ENCODE measurements around the gene COL16A1. TPM values are rescaled to one million over a fixed set of nuclear protein-coding genes. Genes with fewer than 3 reads are reported as not detected.

The COL16A1 gene
- total and polyA plus RNA-seq, 2 experiments from 2014 or later = 90.2 to 127 TPM

DNA sequence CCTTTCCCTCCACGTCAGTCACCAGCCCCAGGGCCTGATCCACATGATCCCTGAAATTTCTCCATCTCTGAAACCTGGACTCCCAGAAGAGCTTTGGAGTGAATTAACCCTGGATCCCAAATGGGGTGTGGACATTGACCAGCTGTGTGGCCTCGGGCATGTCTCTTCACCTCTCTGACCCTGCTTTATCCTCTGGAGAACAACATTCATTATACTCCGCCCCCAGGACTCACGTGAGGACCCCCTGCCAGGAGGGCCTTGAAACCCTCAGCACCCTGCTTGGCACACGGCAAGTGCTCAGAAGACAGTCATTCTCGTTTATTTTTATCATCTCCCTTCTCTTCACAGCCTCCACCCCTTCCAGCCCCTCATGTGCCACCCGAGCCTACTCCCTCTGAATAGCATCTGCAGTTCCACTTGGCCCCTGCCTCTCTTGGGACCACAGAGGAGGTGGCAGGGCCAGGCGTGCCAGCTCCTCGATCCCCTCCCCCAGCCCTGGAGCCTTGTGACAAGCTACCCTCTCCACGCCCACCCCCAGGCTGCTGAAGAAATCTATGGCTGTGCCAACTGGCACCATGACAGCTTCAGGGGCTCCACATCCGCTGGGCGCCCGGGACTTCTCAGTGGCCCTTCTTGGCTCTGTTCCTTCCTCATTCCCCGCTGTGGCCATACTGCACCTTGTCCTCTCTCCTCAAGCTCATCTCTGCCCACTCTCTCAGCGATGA lies 42.3 kb upstream of the COL16A1 start:
- no peaks in the 10 kb centered on the region for H3K9me3 ChIP-seq (ENCODE audit: low read depth)
- H3K27me3 ChIP-seq = no peaks in the 10 kb centered on the region
- no peaks in the 10 kb centered on the region for H4K20me1 ChIP-seq (ENCODE audit: insufficient read depth, poor library complexity, severe bottlenecking)
- H3K79me2 ChIP-seq = no peaks in the 10 kb centered on the region
- H3K9me2 ChIP-seq (replicated peaks; ENCODE audit: insufficient read depth) = no peaks in the 10 kb centered on the region
- 84% methylated on average over 15 of the region's 15 CpGs for WGBS (ENCODE audit: low lambda C conversion rate, missing lambda C conversion rate)
- no peak for DNase-seq (ENCODE audit: low spot score)
- no peaks in the 10 kb centered on the region for H3K36me3 ChIP-seq (replicated peaks; ENCODE audit: insufficient read depth, low read depth)
- peaks cover 50% of the 10 kb centered on the region for H3K4me1 ChIP-seq (ENCODE audit: insufficient read depth)
- H2AFZ ChIP-seq = no peak overlapping the region
- H3K27ac ChIP-seq = peak overlapping the region; percentile 40
- TF ChIP-seq, protein P1, sequence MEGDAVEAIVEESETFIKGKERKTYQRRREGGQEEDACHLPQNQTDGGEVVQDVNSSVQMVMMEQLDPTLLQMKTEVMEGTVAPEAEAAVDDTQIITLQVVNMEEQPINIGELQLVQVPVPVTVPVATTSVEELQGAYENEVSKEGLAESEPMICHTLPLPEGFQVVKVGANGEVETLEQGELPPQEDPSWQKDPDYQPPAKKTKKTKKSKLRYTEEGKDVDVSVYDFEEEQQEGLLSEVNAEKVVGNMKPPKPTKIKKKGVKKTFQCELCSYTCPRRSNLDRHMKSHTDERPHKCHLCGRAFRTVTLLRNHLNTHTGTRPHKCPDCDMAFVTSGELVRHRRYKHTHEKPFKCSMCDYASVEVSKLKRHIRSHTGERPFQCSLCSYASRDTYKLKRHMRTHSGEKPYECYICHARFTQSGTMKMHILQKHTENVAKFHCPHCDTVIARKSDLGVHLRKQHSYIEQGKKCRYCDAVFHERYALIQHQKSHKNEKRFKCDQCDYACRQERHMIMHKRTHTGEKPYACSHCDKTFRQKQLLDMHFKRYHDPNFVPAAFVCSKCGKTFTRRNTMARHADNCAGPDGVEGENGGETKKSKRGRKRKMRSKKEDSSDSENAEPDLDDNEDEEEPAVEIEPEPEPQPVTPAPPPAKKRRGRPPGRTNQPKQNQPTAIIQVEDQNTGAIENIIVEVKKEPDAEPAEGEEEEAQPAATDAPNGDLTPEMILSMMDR (IDR thresholded peaks at IDR 0.05; ENCODE audit: poor library complexity) = no peak
- no peak for TF ChIP-seq EZH2 (IDR thresholded peaks at IDR 0.05; ENCODE audit: borderline replicate concordance)
- TF ChIP-seq EZH2phosphoT487 (IDR thresholded peaks at IDR 0.05; ENCODE audit: low read depth, severe bottlenecking, unreplicated experiment) = no peak
- no peak overlapping the region for H3K4me3 ChIP-seq
- no peak overlapping the region for H3K4me2 ChIP-seq

DNA sequence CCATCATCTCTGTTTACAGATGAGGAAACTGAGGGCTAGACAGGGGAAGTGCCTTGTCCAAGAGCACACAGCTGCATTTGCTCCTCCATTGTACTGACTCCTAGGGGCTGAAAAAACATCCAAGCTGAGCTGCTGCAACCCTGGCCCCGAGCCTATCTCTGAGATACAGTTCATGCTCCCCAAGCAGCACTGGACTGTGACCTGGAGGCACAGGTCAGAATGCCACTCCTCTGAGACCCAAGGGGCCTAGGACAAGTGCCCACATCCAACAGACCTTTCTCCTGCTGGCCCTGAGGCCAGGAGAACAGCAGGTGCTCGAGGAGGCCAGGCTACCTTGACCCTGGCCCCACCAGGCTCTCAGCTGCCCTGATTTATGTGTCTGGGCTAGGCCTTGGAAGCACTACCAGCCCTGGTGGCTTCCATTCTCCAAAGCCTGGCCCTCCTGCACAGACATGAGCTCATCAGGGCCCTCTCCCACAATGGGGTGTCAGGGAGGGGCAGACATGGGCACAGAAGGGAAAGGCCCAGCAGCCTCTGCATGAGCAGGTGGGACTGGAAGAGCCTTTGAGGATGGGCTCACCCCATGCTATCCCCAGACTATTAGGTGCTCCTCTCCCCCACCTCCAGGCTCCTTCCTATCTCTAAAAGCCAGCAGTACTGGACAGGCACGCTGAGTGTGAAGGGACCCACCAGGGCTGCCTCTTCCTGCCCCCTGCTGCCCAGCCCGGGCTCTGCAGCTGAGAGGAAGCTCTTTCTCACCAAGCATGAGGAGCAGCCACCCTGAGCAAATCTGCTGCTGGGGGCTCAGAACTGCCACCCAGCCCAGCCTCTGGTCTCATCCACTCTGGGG lies 41.5 kb upstream of the COL16A1 start:
- H2AFZ ChIP-seq = no peak overlapping the region
- no peak for TF ChIP-seq EZH2phosphoT487 (IDR thresholded peaks at IDR 0.05; ENCODE audit: low read depth, severe bottlenecking, unreplicated experiment)
- TF ChIP-seq, protein P1 (IDR thresholded peaks at IDR 0.05; ENCODE audit: poor library complexity) = peak; percentile 66
- no peak for TF ChIP-seq EZH2 (IDR thresholded peaks at IDR 0.05; ENCODE audit: borderline replicate concordance)
- no peaks in the 10 kb centered on the region for H4K20me1 ChIP-seq (ENCODE audit: insufficient read depth, poor library complexity, severe bottlenecking)
- H3K4me1 ChIP-seq (ENCODE audit: insufficient read depth) = peaks cover 42% of the 10 kb centered on the region
- peak overlapping the region; percentile 40 for H3K27ac ChIP-seq
- no peaks in the 10 kb centered on the region for H3K27me3 ChIP-seq
- no peaks in the 10 kb centered on the region for H3K36me3 ChIP-seq (replicated peaks; ENCODE audit: insufficient read depth, low read depth)
- peak; percentile 81 for DNase-seq (ENCODE audit: low spot score)
- H3K4me2 ChIP-seq = no peak overlapping the region
- no peaks in the 10 kb centered on the region for H3K9me3 ChIP-seq (ENCODE audit: low read depth)
- H3K4me3 ChIP-seq = no peak overlapping the region
- WGBS (ENCODE audit: low lambda C conversion rate, missing lambda C conversion rate) = 50% methylated on average over 4 of the region's 4 CpGs
- no peaks in the 10 kb centered on the region for H3K9me2 ChIP-seq (replicated peaks; ENCODE audit: insufficient read depth)
- H3K79me2 ChIP-seq = no peaks in the 10 kb centered on the region

DNA sequence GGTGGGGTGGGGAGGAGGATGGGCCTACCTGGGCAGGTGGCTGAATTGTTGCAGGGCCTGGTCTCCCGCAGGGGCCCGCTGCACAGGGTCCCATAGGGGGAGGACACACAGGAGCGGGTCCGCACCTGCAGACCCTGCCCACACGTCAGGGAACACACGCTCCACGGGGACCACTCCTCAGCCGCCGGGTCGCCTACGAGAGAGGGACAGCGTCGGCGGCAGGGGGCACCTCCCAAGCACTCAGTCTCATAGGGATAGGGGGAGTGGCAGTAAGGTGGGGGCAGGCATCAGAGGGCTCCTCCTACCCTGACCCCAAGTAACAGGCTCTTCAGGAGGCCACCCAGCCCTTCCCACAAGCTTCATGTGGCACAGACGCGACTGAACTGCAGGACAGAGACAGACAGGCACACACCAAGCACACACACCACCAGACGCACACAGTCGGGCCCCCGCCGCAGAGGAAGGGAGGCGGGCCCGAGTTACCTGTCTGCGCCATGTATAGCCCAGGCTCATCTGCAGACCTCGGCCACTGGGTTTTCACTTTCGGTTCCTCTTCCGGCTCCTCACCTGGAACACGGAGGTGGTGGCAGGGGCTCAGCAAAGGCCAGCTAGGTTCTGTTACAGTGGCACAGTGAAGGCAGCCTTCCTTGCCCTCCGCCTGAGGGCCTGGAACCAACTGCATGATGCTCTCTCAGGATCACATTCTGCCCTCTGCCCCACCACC lies 40.5 kb upstream of the COL16A1 start:
- no peak overlapping the region for H2AFZ ChIP-seq
- H3K27ac ChIP-seq = no peak overlapping the region
- TF ChIP-seq EZH2 (IDR thresholded peaks at IDR 0.05; ENCODE audit: borderline replicate concordance) (no peak), EZH2phosphoT487 (IDR thresholded peaks at IDR 0.05; ENCODE audit: low read depth, severe bottlenecking, unreplicated experiment) (no peak)
- TF ChIP-seq, protein P1 (IDR thresholded peaks at IDR 0.05; ENCODE audit: poor library complexity) = no peak
- no peaks in the 10 kb centered on the region for H3K27me3 ChIP-seq
- H3K4me3 ChIP-seq = no peak overlapping the region
- H3K4me1 ChIP-seq (ENCODE audit: insufficient read depth) = peaks cover 38% of the 10 kb centered on the region
- no peaks in the 10 kb centered on the region for H3K9me3 ChIP-seq (ENCODE audit: low read depth)
- WGBS (ENCODE audit: low lambda C conversion rate, missing lambda C conversion rate) = 91% methylated on average over 25 of the region's 28 CpGs
- H3K9me2 ChIP-seq (replicated peaks; ENCODE audit: insufficient read depth) = no peaks in the 10 kb centered on the region
- H3K36me3 ChIP-seq (replicated peaks; ENCODE audit: insufficient read depth, low read depth) = no peaks in the 10 kb centered on the region
- no peaks in the 10 kb centered on the region for H3K79me2 ChIP-seq
- no peak overlapping the region for H3K4me2 ChIP-seq
- no peaks in the 10 kb centered on the region for H4K20me1 ChIP-seq (ENCODE audit: insufficient read depth, poor library complexity, severe bottlenecking)
- DNase-seq (ENCODE audit: low spot score) = no peak

Data from hepatocyte (in vitro differentiated cells).